NCI-H2081 treated with DMSO at 0.1 percent for 48 hours (cell line): ENCODE measurements around the gene NUP153.
"Not testable (repeated sequence)": the region's sequence is repeated elsewhere in the genome, so short reads cannot be mapped to it uniquely, and the experiment has no call there.

Experiments used
- DNase-seq: peaks from one replicate; lab custom pipeline; 2025; lab: John Stamatoyannopoulos, UW

Gene NUP153

GRCh38 chr6:17601386-17601703 lies 105.4 kb downstream of the NUP153 start:
- no peak for DNase-seq

- DNase-seq = no peak
Observed at GRCh38 chr6:17600527-17601385, 106.0 kb downstream of the NUP153 start.

DNA sequence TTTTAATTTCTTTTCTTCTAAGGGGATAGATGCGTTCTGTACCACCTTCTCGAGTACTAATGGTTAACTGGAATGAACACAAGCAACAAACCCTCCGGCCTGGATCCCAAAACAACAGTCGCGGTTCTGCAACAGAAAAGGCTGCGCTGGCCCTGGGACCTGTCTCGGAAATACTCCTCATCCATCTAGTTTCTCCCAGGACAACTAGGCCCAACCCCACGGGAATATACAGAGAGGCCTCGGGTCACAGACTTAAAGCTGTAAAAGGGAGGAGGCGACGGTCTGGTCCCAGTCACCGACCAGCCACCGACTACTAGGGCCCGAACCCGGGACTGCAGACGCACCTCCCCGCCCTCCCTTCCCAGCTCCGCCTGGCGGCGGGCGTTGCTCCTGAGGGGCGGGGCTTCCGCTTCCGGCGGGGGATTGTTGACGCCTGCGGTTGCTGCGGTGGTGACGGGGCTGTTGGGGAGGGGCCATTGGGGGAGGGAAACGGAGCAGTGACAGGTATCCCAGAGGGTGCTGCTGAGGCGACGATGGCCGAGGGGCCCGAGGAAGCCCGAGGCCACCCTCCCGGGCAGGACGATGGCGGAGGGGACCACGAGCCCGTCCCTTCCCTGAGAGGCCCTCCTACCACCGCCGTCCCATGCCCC lies 106.7 kb downstream of the NUP153 start, which contains the start of gene FAM8A1:
Gene FAM8A1, plus strand, starts transcription at position 426 of the 650 bp plus-strand sequence. Its CDS starts 108 bp downstream, at position 534.
- DNase-seq = peak; percentile 62

DNA sequence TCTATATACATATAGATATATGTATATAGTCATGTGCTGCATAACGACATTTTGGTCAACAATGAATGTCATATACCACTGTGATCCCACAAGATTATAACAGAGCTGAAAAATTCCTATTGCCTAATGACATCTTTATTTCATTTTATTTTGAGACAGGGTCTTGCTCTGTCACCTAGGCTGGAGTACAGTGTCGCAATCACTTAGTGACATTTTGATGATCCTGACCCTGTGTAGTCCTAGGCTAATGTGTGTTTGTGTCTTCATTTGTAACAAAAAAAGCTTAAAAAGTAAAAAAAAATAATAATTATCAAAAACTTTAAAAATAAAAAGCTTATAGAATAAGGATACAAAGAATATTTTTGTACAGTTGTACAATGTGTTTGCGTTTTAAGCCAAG lies 110.6 kb downstream of the NUP153 start:
- DNase-seq = no peak

- no peak for DNase-seq
Observed at GRCh38 chr6:17593246-17593645, 113.5 kb downstream of the NUP153 start.

DNA sequence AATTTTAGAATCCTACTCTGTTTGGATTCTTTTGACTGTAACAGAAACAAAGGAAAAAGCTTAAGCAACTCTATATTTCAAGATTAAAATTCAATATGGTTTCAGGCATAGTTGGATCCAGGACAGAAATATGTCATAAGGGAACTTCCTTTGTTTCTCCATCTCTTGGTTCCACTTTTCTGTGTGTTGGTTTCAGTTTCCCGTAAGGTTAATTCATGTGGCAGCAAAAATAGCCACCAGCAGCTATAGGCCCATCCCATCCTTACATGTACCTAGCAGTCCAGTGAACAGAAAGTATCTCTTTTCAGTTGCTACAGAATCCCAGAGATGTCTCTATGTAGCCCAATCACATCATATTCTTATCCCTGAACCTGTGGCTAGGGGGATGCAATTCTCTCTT lies 115.4 kb downstream of the NUP153 start:
- DNase-seq = no peak

DNA sequence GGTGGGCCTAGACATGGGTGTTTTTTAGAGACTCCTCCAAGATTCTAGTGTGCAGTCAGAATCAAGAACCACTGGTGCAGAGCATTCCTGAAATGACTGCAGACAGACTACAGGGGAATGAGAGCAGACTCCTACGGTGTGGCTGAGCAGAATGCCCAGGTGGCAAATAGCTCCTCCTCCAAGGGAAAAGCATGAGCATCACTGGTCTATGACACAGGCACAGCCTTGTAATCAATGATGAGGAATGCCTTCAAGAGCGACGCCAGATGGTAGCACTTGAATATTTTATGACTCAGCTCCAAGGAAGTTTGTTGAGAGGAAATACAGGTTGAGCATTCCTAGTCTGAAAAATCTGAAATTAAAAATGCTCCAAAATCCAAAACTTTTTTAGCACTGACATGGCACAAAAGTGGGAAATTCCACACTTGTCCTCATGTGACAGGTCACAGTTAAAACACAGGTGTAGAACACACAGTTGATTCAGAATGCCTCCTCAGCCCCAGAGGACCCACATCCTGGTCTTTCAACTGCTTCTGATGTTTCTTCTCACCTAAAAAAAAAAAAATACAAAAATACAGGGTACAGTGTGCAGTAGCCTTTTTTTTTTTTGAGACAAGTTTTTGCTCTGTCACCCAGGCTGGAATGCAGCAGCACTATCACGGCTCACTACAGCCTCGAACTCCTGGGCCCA lies 117.2 kb downstream of the NUP153 start:
- no peak for DNase-seq

- DNase-seq = no peak
Observed at GRCh38 chr6:17588011-17588410, 118.7 kb downstream of the NUP153 start.

DNA sequence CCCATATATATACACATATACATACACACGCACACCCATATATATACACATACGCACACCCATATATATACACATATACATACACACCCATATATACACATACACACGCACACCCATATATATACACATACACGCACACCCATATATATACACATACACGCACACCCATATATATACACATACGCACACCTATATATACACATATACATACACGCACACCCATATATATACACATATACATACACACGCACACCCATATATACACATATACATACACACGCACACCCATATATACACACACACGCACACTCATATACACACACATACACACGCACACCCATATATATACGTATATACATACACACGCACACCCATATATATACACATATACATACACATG lies 120.1 kb downstream of the NUP153 start:
- DNase-seq = not testable (repeated sequence)

GRCh38 chr6:17585766-17586490 lies 120.8 kb downstream of the NUP153 start:
- DNase-seq = no peak

DNA sequence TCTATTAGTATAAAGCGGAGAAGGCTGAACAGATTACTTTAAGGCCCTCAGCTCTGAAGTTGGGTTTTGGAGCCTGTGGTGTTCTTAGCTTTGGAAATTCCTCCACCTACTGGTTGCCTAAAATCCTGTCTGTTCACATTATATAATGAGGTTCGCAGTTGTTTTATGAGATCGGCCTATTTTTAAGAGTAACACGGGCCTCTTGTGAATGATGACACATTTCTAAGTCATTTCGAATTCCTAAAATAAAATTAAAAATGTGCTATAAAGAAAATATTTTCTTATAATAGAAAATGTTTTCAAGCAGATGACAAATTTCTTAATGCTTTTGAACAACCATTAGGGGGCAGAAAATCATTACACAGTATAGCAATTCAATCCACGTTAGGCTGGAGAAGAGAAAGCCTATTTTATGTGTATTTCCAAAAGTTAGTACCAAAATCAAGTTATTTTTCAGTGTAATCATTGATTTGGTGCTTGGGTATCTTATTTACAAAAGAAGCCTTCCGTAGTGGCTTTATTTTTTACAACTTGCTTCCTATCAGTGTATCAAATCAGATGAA lies 122.4 kb downstream of the NUP153 start:
- peak; percentile 65 for DNase-seq

DNA sequence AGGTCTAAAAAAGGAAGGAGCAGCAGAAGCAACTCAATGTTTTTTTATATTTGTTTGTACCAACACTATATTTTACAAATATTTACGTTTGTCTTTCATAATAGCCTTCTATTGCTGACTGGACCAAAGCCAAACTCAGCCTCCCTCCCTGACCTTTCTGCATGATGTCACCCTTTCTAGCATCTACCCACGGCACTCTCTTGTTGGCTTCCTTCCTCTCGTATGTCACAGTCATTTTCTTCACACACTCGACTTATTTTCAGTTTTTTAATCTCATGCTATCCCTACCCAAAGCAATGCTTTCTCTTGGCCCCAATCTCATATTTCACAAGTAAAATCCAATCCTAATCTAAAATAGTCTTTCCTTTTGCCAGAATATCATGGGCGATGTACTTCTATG lies 122.9 kb downstream of the NUP153 start:
- no peak for DNase-seq

- DNase-seq = not testable (repeated sequence)
Observed at GRCh38 chr6:17581282-17581681, 125.4 kb downstream of the NUP153 start.

DNA sequence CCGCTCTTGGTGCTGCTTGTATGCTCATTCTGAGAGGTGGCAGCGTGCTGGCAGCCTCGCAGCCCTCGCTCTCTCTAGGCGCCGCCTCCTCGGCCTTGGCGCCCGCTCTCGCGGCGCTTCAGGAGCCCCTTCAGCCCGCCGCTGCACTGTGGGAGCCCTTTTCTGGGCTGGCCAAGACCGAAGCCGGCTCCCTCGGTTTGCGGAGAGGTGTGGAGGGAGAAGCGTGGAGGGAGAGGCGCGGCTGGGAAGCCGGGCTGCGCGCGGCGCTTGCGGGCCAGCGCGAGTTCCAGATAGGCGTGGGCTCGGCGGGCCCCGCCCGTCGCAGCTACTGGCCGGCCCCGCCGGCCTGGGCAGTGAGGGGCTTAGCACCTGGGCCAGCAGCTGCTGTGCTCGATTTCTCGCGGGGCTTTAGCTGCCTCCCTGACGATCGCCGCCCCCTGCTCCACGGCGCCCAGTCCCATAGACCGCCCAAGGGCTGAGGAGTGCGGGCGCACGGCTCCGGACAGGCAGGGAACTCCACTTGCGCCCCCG lies 126.1 kb downstream of the NUP153 start:
- no peak for DNase-seq

DNA sequence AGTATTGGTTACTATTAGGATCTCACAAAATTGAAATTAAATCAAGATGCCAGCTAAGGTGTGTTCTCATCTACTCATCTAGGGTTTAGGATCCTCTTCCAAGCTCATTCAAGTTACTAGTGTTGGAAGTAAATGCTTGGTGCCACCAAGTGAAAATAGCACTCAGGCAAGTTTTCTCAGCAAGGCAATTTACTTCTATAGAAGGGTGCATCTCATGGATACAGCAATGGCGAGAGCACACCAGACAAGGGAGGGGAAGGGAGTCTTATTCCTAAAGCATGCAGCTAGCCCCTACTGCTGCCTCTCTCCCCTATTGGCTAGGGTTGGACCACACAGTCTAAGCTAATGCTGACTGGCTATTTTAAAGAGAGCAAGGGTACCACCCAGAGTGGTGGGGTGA lies 129.7 kb downstream of the NUP153 start:
- DNase-seq = no peak

GRCh38 chr6:17574866-17575560 lies 131.7 kb downstream of the NUP153 start:
- no peak for DNase-seq

GRCh38 chr6:17565399-17565798 lies 141.3 kb downstream of the NUP153 start:
- DNase-seq = no peak
